ENCODE results near the gene CHRNA4.

The CHRNA4 gene

GRCh38 chr20:63322146-63322932 lies 38.8 kb downstream of the CHRNA4 start:
- no peak for TF ChIP-seq CTCF (IDR thresholded peaks at IDR 0.05; ENCODE audit: low read depth, low read length, missing control alignments)
- no peak for DNase-seq (ENCODE audit: low read depth)
- no peak overlapping the region for H3K4me3 ChIP-seq (ENCODE audit: low read depth, low read length)

GRCh38 chr20:63321148-63321831 lies 39.9 kb downstream of the CHRNA4 start:
- H3K4me3 ChIP-seq (ENCODE audit: low read depth, low read length): no peak overlapping the region
- DNase-seq (ENCODE audit: low read depth): no peak
- TF ChIP-seq CTCF (IDR thresholded peaks at IDR 0.05; ENCODE audit: low read depth, low read length, missing control alignments): no peak

- DNase-seq (ENCODE audit: low read depth): no peak
These were observed 40.5 kb downstream of the CHRNA4 start for GRCh38 chr20:63320616-63321147.

GRCh38 chr20:63320041-63320511 lies 41.1 kb downstream of the CHRNA4 start:
- no peak for TF ChIP-seq CTCF (IDR thresholded peaks at IDR 0.05; ENCODE audit: low read depth, low read length, missing control alignments)
- no peak overlapping the region for H3K4me3 ChIP-seq (ENCODE audit: low read depth, low read length)
- DNase-seq (ENCODE audit: low read depth): no peak

More at GRCh38 chr20:63320616-63321147, 40.5 kb downstream of the CHRNA4 start:
- no peak overlapping the region for H3K4me3 ChIP-seq (ENCODE audit: low read depth, low read length)
- TF ChIP-seq CTCF (IDR thresholded peaks at IDR 0.05; ENCODE audit: low read depth, low read length, missing control alignments): no peak

GRCh38 chr20:63319164-63320040 lies 41.7 kb downstream of the CHRNA4 start:
- no peak for DNase-seq (ENCODE audit: low read depth)
- TF ChIP-seq CTCF (IDR thresholded peaks at IDR 0.05; ENCODE audit: low read depth, low read length, missing control alignments): no peak
- H3K4me3 ChIP-seq (ENCODE audit: low read depth, low read length): no peak overlapping the region

- TF ChIP-seq CTCF (IDR thresholded peaks at IDR 0.05; ENCODE audit: low read depth, low read length, missing control alignments): no peak
- no peak overlapping the region for H3K4me3 ChIP-seq (ENCODE audit: low read depth, low read length)
- no peak for DNase-seq (ENCODE audit: low read depth)
These were observed 42.6 kb downstream of the CHRNA4 start for GRCh38 chr20:63318391-63319163.

Measured in GM12864 (cell line).